ENCODE results near the gene TRMT1L.

Gene TRMT1L

DNA sequence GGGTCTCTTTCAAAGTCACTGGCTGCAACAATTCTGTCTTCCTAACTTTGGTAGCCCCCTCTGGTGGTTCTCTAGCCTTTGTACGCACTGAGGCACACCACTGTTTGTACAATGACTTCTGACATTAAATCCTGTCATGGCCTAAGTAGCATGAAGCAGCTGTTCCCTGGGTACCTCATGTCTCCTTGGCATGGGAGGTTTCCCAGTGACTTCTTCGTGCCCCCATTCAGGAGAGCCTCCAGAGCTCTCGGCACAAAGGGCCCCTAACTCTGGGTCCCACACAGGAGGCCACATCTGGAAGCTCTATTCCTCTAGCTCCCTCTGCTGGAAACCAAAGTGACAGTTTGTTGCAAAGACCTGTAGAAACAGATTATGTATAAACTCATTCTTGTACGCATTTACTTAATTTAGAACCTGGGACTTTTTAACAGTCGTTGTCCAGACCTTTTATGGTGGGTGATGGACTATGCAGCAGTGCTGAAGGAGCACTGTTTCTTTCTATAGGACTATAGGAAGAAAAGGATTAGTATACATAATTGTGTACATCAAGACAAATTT is 13.6 kb upstream of the TRMT1L start:
- Histone ChIP-seq H3K27ac (replicated peaks) (no peak overlapping the region), H3K4me3 (replicated peaks; ENCODE audit: insufficient read depth, low read length) (no peak overlapping the region), H3K27me3 (ENCODE audit: insufficient read depth, poor library complexity, severe bottlenecking) (no peaks in the 10 kb centered on the region)
- DNase-seq (ENCODE audit: low read depth in 1 of 2, low spot score in 1 of 2), result peak in 1 of 2 experiments; percentile 65
- peak; percentile 49 for TF ChIP-seq CTCF (IDR thresholded peaks at IDR 0.05; ENCODE audit: insufficient read depth, low read length)
- TF ChIP-seq POLR2AphosphoS5 (IDR thresholded peaks at IDR 0.05; ENCODE audit: low read depth), result no peak

- no peak for DNase-seq (ENCODE audit: low read depth in 1 of 2, low spot score in 1 of 2)
- Histone ChIP-seq H3K27ac (replicated peaks) (no peak overlapping the region), H3K4me3 (replicated peaks; ENCODE audit: insufficient read depth, low read length) (no peak overlapping the region), H3K27me3 (ENCODE audit: insufficient read depth, poor library complexity, severe bottlenecking) (no peaks in the 10 kb centered on the region)
- no peak for TF ChIP-seq CTCF (IDR thresholded peaks at IDR 0.05; ENCODE audit: insufficient read depth, low read length)
These were observed 9.4 kb upstream of the TRMT1L start for GRCh38 chr1:185166106-185166505.

DNA sequence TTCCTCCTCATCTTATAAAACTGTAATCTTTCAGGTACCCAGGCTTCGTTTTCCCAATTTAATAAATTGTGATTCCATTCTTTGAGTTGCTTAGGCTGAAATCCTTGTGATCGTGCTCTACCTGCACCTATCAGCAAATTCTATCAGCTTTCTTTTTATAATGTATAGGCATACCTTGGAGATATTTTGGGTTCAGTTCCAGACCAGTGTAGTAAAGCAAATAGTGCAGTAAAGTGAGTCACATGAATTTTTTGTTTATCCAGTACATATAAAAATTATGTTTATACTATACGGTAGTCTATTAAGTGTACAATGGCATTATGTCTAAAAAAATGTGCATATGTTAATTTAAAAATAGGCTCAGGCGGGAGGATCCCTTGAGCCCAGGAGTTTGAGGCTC is 5.7 kb upstream of the TRMT1L start:
- TF ChIP-seq, protein P1, sequence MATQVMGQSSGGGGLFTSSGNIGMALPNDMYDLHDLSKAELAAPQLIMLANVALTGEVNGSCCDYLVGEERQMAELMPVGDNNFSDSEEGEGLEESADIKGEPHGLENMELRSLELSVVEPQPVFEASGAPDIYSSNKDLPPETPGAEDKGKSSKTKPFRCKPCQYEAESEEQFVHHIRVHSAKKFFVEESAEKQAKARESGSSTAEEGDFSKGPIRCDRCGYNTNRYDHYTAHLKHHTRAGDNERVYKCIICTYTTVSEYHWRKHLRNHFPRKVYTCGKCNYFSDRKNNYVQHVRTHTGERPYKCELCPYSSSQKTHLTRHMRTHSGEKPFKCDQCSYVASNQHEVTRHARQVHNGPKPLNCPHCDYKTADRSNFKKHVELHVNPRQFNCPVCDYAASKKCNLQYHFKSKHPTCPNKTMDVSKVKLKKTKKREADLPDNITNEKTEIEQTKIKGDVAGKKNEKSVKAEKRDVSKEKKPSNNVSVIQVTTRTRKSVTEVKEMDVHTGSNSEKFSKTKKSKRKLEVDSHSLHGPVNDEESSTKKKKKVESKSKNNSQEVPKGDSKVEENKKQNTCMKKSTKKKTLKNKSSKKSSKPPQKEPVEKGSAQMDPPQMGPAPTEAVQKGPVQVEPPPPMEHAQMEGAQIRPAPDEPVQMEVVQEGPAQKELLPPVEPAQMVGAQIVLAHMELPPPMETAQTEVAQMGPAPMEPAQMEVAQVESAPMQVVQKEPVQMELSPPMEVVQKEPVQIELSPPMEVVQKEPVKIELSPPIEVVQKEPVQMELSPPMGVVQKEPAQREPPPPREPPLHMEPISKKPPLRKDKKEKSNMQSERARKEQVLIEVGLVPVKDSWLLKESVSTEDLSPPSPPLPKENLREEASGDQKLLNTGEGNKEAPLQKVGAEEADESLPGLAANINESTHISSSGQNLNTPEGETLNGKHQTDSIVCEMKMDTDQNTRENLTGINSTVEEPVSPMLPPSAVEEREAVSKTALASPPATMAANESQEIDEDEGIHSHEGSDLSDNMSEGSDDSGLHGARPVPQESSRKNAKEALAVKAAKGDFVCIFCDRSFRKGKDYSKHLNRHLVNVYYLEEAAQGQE (IDR thresholded peaks at IDR 0.05; ENCODE audit: insufficient replicate concordance, low read depth), result no peak
- no peak for TF ChIP-seq CTCF (IDR thresholded peaks at IDR 0.05; ENCODE audit: insufficient read depth, low read length)
- TF ChIP-seq POLR2AphosphoS5 (IDR thresholded peaks at IDR 0.05; ENCODE audit: low read depth), result no peak
- TF ChIP-seq GABPA (IDR thresholded peaks at IDR 0.05; ENCODE audit: low read depth), result no peak
- TF ChIP-seq SPI1 (IDR thresholded peaks at IDR 0.05; ENCODE audit: borderline replicate concordance, low read depth), result no peak
- Histone ChIP-seq H3K4me3 (replicated peaks; ENCODE audit: insufficient read depth, low read length) (no peak overlapping the region), H3K27me3 (ENCODE audit: insufficient read depth, poor library complexity, severe bottlenecking) (no peaks in the 10 kb centered on the region)

GRCh38 chr1:185159966-185160365 is 3.2 kb upstream of the TRMT1L start:
- DNase-seq (ENCODE audit: low read depth in 1 of 2, low spot score in 1 of 2), result no peak
- no peaks in the 10 kb centered on the region for H3K27me3 ChIP-seq (ENCODE audit: insufficient read depth, poor library complexity, severe bottlenecking)
- H3K4me3 ChIP-seq (replicated peaks; ENCODE audit: insufficient read depth, low read length), result no peak overlapping the region
- no peak overlapping the region for H3K27ac ChIP-seq (replicated peaks)
- TF ChIP-seq, protein P1 (IDR thresholded peaks at IDR 0.05; ENCODE audit: insufficient replicate concordance, low read depth), result no peak
- TF ChIP-seq CTCF (IDR thresholded peaks at IDR 0.05; ENCODE audit: insufficient read depth, low read length) (no peak), SPI1 (IDR thresholded peaks at IDR 0.05; ENCODE audit: borderline replicate concordance, low read depth) (no peak), GABPA (IDR thresholded peaks at IDR 0.05; ENCODE audit: low read depth) (no peak), POLR2AphosphoS5 (IDR thresholded peaks at IDR 0.05; ENCODE audit: low read depth) (no peak)

More for the DNA sequence above, 5.7 kb upstream of the TRMT1L start:
- no peak for DNase-seq (ENCODE audit: low read depth in 1 of 2, low spot score in 1 of 2)
- H3K27ac ChIP-seq (replicated peaks), result no peak overlapping the region

Measured in HL-60 (cell line).